ENCODE data around the gene IFITM10.

IFITM10 gene

GRCh38 chr11:1730059-1730629, 20.3 kb downstream of the IFITM10 start:
- Histone ChIP-seq H3K4me2 (ENCODE audit: low read depth, low read length, poor library complexity, severe bottlenecking) (no peak overlapping the region), H3K27me3 (ENCODE audit: low read length) (no peaks in the 10 kb centered on the region), H3K27ac (ENCODE audit: low read depth, low read length) (no peak overlapping the region), H2AFZ (ENCODE audit: low read depth, low read length, severe bottlenecking) (no peak overlapping the region), H3K9me2 (replicated peaks; ENCODE audit: insufficient read depth, low read length) (no peaks in the 10 kb centered on the region), H4K20me1 (ENCODE audit: low read depth, low read length) (no peaks in the 10 kb centered on the region), H3K4me3 (ENCODE audit: insufficient read depth, low read length, poor library complexity, severe bottlenecking) (no peak overlapping the region), H3K36me3 (ENCODE audit: low read length) (no peaks in the 10 kb centered on the region), H3F3A (ENCODE audit: insufficient read depth) (no peaks in the 10 kb centered on the region), H3K79me2 (ENCODE audit: insufficient read depth, low read length) (no peaks in the 10 kb centered on the region), H3K9ac (ENCODE audit: low read length) (no peak overlapping the region), H3K9me3 (ENCODE audit: insufficient read depth, low read length) (no peaks in the 10 kb centered on the region)
- TF ChIP-seq EZH2phosphoT487 (conservative IDR thresholded peaks at IDR 0.05; ENCODE audit: low read length): no peak
- TF ChIP-seq CTCF (IDR thresholded peaks at IDR 0.05; ENCODE audit: insufficient read depth, low read length, poor library complexity, severe bottlenecking): no peak

- TF ChIP-seq EZH2phosphoT487 (conservative IDR thresholded peaks at IDR 0.05; ENCODE audit: low read length) (no peak), CTCF (IDR thresholded peaks at IDR 0.05; ENCODE audit: insufficient read depth, low read length, poor library complexity, severe bottlenecking) (no peak)
- no peaks in the 10 kb centered on the region for H4K20me1 ChIP-seq (ENCODE audit: low read depth, low read length)
- no peaks in the 10 kb centered on the region for H3K9me2 ChIP-seq (replicated peaks; ENCODE audit: insufficient read depth, low read length)
- H3F3A ChIP-seq (ENCODE audit: insufficient read depth): no peaks in the 10 kb centered on the region
- no peaks in the 10 kb centered on the region for H3K79me2 ChIP-seq (ENCODE audit: insufficient read depth, low read length)
- H3K9ac ChIP-seq (ENCODE audit: low read length): no peak overlapping the region
- no peak overlapping the region for H3K4me2 ChIP-seq (ENCODE audit: low read depth, low read length, poor library complexity, severe bottlenecking)
- H3K4me3 ChIP-seq (ENCODE audit: insufficient read depth, low read length, poor library complexity, severe bottlenecking): no peak overlapping the region
- no peak overlapping the region for H3K27ac ChIP-seq (ENCODE audit: low read depth, low read length)
- no peaks in the 10 kb centered on the region for H3K27me3 ChIP-seq (ENCODE audit: low read length)
- H3K36me3 ChIP-seq (ENCODE audit: low read length): no peaks in the 10 kb centered on the region
- no peak overlapping the region for H2AFZ ChIP-seq (ENCODE audit: low read depth, low read length, severe bottlenecking)
- H3K9me3 ChIP-seq (ENCODE audit: insufficient read depth, low read length): no peaks in the 10 kb centered on the region
Measured at GRCh38 chr11:1729692-1730011, 20.7 kb downstream of the IFITM10 start.

- Histone ChIP-seq H3K4me3 (ENCODE audit: insufficient read depth, low read length, poor library complexity, severe bottlenecking) (no peak overlapping the region), H3K4me2 (ENCODE audit: low read depth, low read length, poor library complexity, severe bottlenecking) (no peak overlapping the region), H3K36me3 (ENCODE audit: low read length) (no peaks in the 10 kb centered on the region), H2AFZ (ENCODE audit: low read depth, low read length, severe bottlenecking) (no peak overlapping the region), H3K9ac (ENCODE audit: low read length) (no peak overlapping the region), H3K79me2 (ENCODE audit: insufficient read depth, low read length) (no peaks in the 10 kb centered on the region), H3F3A (ENCODE audit: insufficient read depth) (no peaks in the 10 kb centered on the region), H3K27ac (ENCODE audit: low read depth, low read length) (no peak overlapping the region), H3K27me3 (ENCODE audit: low read length) (no peaks in the 10 kb centered on the region), H4K20me1 (ENCODE audit: low read depth, low read length) (no peaks in the 10 kb centered on the region), H3K9me2 (replicated peaks; ENCODE audit: insufficient read depth, low read length) (no peaks in the 10 kb centered on the region), H3K9me3 (ENCODE audit: insufficient read depth, low read length) (no peaks in the 10 kb centered on the region)
- TF ChIP-seq EZH2phosphoT487 (conservative IDR thresholded peaks at IDR 0.05; ENCODE audit: low read length) (no peak), CTCF (IDR thresholded peaks at IDR 0.05; ENCODE audit: insufficient read depth, low read length, poor library complexity, severe bottlenecking) (no peak)
Measured at GRCh38 chr11:1728931-1729691, 21.3 kb downstream of the IFITM10 start.
